GM23338 (cell line): ENCODE measurements around the gene KHSRP. TPM values are rescaled to one million over a fixed set of nuclear protein-coding genes. Genes with fewer than 3 reads are reported as not detected.

ENCODE experiments used
- ATAC-seq: fragments of 200-7000 bp; cut with Tn5 transposase; 3 replicates; pipeline ENCODE4 v1.9.1; 2020
- DNase-seq: peaks from one replicate; pipeline ENCODE4 v3.0.0-alpha.2; 2015; ENCODE audit warnings: low spot score
- H2AFZ ChIP-seq: fragments of 200-600 bp; sonication (generic); 2 replicates; pipeline ENCODE4 v1.8.0; 2016; ENCODE audit warnings: antibody characterized with exemption, mild to moderate bottlenecking, moderate library complexity
- H3F3A ChIP-seq: fragments of 200-600 bp; sonication (generic); replicated peaks from 2 replicates; pipeline ENCODE4 v1.8.0; 2017; ENCODE audit warnings: antibody characterized with exemption, mixed run types, low read depth
- H3K27ac ChIP-seq: fragments of 200-600 bp; sonication (generic); 2 replicates; pipeline ENCODE4 v1.6.1; 2016; ENCODE audit warnings: low read depth
- H3K27me3 ChIP-seq: fragments of 200-600 bp; sonication (generic); 2 replicates; pipeline ENCODE4 v1.8.0; 2016; ENCODE audit warnings: mild to moderate bottlenecking, mixed run types, moderate library complexity; ENCODE audit not compliant: insufficient read depth
- H3K36me3 ChIP-seq: fragments of 200-600 bp; sonication (generic); 2 replicates; pipeline ENCODE4 v1.8.0; 2016; ENCODE audit warnings: mild to moderate bottlenecking; ENCODE audit not compliant: insufficient read depth
- H3K4me1 ChIP-seq: fragments of 200-600 bp; sonication (generic); 2 replicates; pipeline ENCODE4 v1.8.0; 2016; ENCODE audit warnings: mild to moderate bottlenecking, moderate library complexity; ENCODE audit not compliant: insufficient read depth
- H3K4me2 ChIP-seq: fragments of 200-600 bp; sonication (generic); 2 replicates; pipeline ENCODE4 v1.7.1; 2017; ENCODE audit warnings: mixed run types
- H3K4me3 ChIP-seq: fragments of 200-600 bp; sonication (generic); 2 replicates; pipeline ENCODE4 v1.6.1; 2016; ENCODE audit warnings: mixed run types
- H3K79me2 ChIP-seq: fragments of 200-600 bp; sonication (generic); replicated peaks from 2 replicates; pipeline ENCODE4 v1.8.0; 2017; ENCODE audit warnings: mild to moderate bottlenecking; ENCODE audit not compliant: insufficient read depth
- H3K9me2 ChIP-seq: fragments of 200-600 bp; sonication (generic); 2 replicates; pipeline ENCODE4 v1.8.0; 2017; ENCODE audit not compliant: insufficient read depth
- H4K20me1 ChIP-seq: fragments of 200-600 bp; sonication (generic); replicated peaks from 2 replicates; pipeline ENCODE4 v1.8.0; 2017; ENCODE audit warnings: mild to moderate bottlenecking; ENCODE audit not compliant: insufficient read depth
- H3K27ac Mint-ChIP-seq: 2 replicates; pipeline ENCODE4 v1.8.0; 2020; ENCODE audit warnings: inconsistent platforms, mild to moderate bottlenecking, moderate library complexity, mixed read lengths
- H3K27me3 Mint-ChIP-seq: 3 replicates; pipeline ENCODE4 v1.8.0; 2022; ENCODE audit warnings: low read depth, mild to moderate bottlenecking, moderate library complexity, mixed read lengths, inconsistent platforms; ENCODE audit not compliant: insufficient read depth, poor library complexity
- H3K36me3 Mint-ChIP-seq: 3 replicates; pipeline ENCODE4 v1.8.0; 2021; ENCODE audit warnings: low read depth, mild to moderate bottlenecking, inconsistent platforms, moderate library complexity, mixed read lengths
- H3K4me1 Mint-ChIP-seq: 3 replicates; pipeline ENCODE4 v1.8.0; 2020; ENCODE audit warnings: mild to moderate bottlenecking, inconsistent platforms, mixed read lengths
- H3K4me3 Mint-ChIP-seq: 3 replicates; pipeline ENCODE4 v1.8.0; 2021; ENCODE audit warnings: moderate library complexity, mild to moderate bottlenecking, inconsistent platforms, mixed read lengths
- H3K9me3 Mint-ChIP-seq: 3 replicates; pipeline ENCODE4 v1.8.0; 2020; ENCODE audit warnings: moderate library complexity, mild to moderate bottlenecking, inconsistent platforms, mixed read lengths
- CREB1 ChIP-seq: fragments of 250-450 bp; sonication (Bioruptor Pico); IDR thresholded peaks from 2 replicates; pipeline ENCODE4 v1.5.0; 2020; ENCODE audit warnings: low read depth, mild to moderate bottlenecking, moderate library complexity
- ETS1 ChIP-seq: IDR thresholded peaks from 2 replicates; pipeline ENCODE4 v1.6.1; 2016; ENCODE audit warnings: antibody characterized with exemption
- EZH2phosphoT487 ChIP-seq: fragments of 200-600 bp; sonication (generic); IDR thresholded peaks from one replicate; pipeline ENCODE4 v1.8.1; 2018; ENCODE audit warnings: antibody characterized with exemption; ENCODE audit not compliant: unreplicated experiment
- JUNB ChIP-seq: IDR thresholded peaks from one replicate; pipeline ENCODE4 v1.6.1; 2016; ENCODE audit warnings: antibody characterized with exemption; ENCODE audit not compliant: unreplicated experiment
- NANOG ChIP-seq: IDR thresholded peaks from 2 replicates; pipeline ENCODE4 v1.6.1; 2016; ENCODE audit warnings: antibody characterized with exemption, borderline replicate concordance
- POLR2AphosphoS5 ChIP-seq: IDR thresholded peaks from 2 replicates; pipeline ENCODE4 v1.6.1; 2016; ENCODE audit warnings: antibody characterized with exemption, low read depth
- REST ChIP-seq: IDR thresholded peaks from one replicate; pipeline ENCODE4 v1.6.1; 2018; ENCODE audit warnings: antibody characterized with exemption; ENCODE audit not compliant: unreplicated experiment
- STAT1 ChIP-seq: IDR thresholded peaks from one replicate; pipeline ENCODE4 v1.6.1; 2016; ENCODE audit warnings: antibody characterized with exemption; ENCODE audit not compliant: unreplicated experiment
- ZNF331 ChIP-seq: fragments of 250-450 bp; sonication (Bioruptor Pico); IDR thresholded peaks from 2 replicates; pipeline ENCODE4 v1.5.0; 2020; ENCODE audit warnings: low read depth, mild to moderate bottlenecking, moderate library complexity
- ZNF462 ChIP-seq: fragments of 250-450 bp; sonication (Bioruptor Pico); IDR thresholded peaks from 2 replicates; pipeline ENCODE4 v1.5.0; 2020; ENCODE audit warnings: mild to moderate bottlenecking, moderate library complexity
- polyA plus RNA-seq: library from polyadenylated mRNA; unstranded; fragments of >200 nt; fragmentation: Nextera tagmentation; extraction: Ambion mirVana; gene quantifications from 2 replicates; pipeline ENCODE4 v1.2.1, GENCODE V29; 2016
- total RNA-seq: library from RNA; depleted of rRNA; stranded (reverse); fragments of >200 nt; shearing (Covaris generic); gene quantifications from 2 replicates; pipeline ENCODE4 v1.2.3, GENCODE V29; 2014

KHSRP gene
- total and polyA plus RNA-seq, 2 experiments from 2014 or later: 129 to 359 TPM

GRCh38 chr19:6439743-6440142, 15.1 kb upstream of the KHSRP start (continued):
- no peak for TF ChIP-seq ZNF462 (CRISPR knock-in tag)
- no peak for TF ChIP-seq JUNB
- no peak for TF ChIP-seq NANOG
- TF ChIP-seq CREB1 (CRISPR knock-in tag): no peak

- no peak for DNase-seq
- H4K20me1 ChIP-seq: no peaks in the 10 kb centered on the region
- H3K27ac Mint-ChIP-seq: no peak within 1 kb of the TSS
- no peaks in the 10 kb centered on the region for H3K27me3 ChIP-seq
- no peaks in the 10 kb centered on the region for H3K36me3 ChIP-seq
- no peak within 1 kb of the TSS for H3K27ac ChIP-seq
- H3K9me2 ChIP-seq: no peaks in the 10 kb centered on the region
- no peaks in the 10 kb centered on the region for H3K4me1 Mint-ChIP-seq
- H3K9me3 Mint-ChIP-seq: no peaks in the 10 kb centered on the region; the same call in 2 of the 3 replicates
- no peaks in the 10 kb centered on the region for H3F3A ChIP-seq
- H2AFZ ChIP-seq: no peak within 1 kb of the TSS
- no peaks in the 10 kb centered on the region for H3K4me1 ChIP-seq
- no peaks in the 10 kb centered on the region for H3K79me2 ChIP-seq
- H3K4me2 ChIP-seq: no peak within 1 kb of the TSS
- no peak for ATAC-seq
- H3K4me3 ChIP-seq: no peak within 1 kb of the TSS
- H3K36me3 Mint-ChIP-seq: no peaks in the 10 kb centered on the region
- no peak within 1 kb of the TSS for H3K4me3 Mint-ChIP-seq
- peaks cover 3% of the 10 kb centered on the region for H3K27me3 Mint-ChIP-seq
- TF ChIP-seq CREB1 (CRISPR knock-in tag): no peak
- TF ChIP-seq STAT1: no peak
- TF ChIP-seq EZH2phosphoT487: no peak
- TF ChIP-seq POLR2AphosphoS5: no peak
- TF ChIP-seq ZNF331 (CRISPR knock-in tag): no peak
- no peak for TF ChIP-seq JUNB
- TF ChIP-seq NANOG: no peak
- no peak for TF ChIP-seq ETS1
- no peak for TF ChIP-seq REST
These were observed 9.1 kb upstream of the KHSRP start, which contains the start of gene SLC25A41 for GRCh38 chr19:6433663-6434062. TSS of gene SLC25A41 (minus strand) at chr19:6433763. CDS start at chr19:6433693, 70 bp downstream.
